Prostate gland (tissue), 2 donors: ENCODE results near the gene EMP2.

Experiments
- CTCF ChIP-seq, 4 experiments: fragments of 200-600 bp in 2 of 4; fragments of 450-650 bp in 2 of 4; sonication (generic) in 2 of 4; IDR thresholded peaks; 1 replicate in 3 of 4; 2 replicates in 1 of 4; pipeline ENCODE4 v1.5.1; 2016 to 2019; ENCODE audit warnings: antibody characterized with exemption in 4 of 4, mild to moderate bottlenecking in 2 of 4, moderate library complexity in 2 of 4
- POLR2A ChIP-seq: fragments of 450-650 bp; IDR thresholded peaks from one replicate; pipeline ENCODE4 v1.6.1; 2016; ENCODE audit warnings: antibody characterized with exemption, mild to moderate bottlenecking
- POLR2AphosphoS5 ChIP-seq: sonication (generic); formaldehyde crosslinking; IDR thresholded peaks from one replicate; pipeline ENCODE4 v1.6.1; 2017; ENCODE audit warnings: antibody characterized with exemption

- TF ChIP-seq CTCF (IDR thresholded peaks at IDR 0.05) (no peak), POLR2A (no peak), POLR2AphosphoS5 (no peak)
Measured at GRCh38 chr16:10609402-10609774, 29.0 kb upstream of the EMP2 start.
